EH (cell line): Measurements from ENCODE around the gene TSPAN3.
A peak's percentile ranks its signal among the peaks of the same experiment; 100 is the strongest.

ENCODE experiments used
- DNase-seq: peaks from one replicate; pipeline ENCODE4 v3.0.0-alpha.2; 2015; ENCODE audit warnings: low read depth

The TSPAN3 gene

DNA sequence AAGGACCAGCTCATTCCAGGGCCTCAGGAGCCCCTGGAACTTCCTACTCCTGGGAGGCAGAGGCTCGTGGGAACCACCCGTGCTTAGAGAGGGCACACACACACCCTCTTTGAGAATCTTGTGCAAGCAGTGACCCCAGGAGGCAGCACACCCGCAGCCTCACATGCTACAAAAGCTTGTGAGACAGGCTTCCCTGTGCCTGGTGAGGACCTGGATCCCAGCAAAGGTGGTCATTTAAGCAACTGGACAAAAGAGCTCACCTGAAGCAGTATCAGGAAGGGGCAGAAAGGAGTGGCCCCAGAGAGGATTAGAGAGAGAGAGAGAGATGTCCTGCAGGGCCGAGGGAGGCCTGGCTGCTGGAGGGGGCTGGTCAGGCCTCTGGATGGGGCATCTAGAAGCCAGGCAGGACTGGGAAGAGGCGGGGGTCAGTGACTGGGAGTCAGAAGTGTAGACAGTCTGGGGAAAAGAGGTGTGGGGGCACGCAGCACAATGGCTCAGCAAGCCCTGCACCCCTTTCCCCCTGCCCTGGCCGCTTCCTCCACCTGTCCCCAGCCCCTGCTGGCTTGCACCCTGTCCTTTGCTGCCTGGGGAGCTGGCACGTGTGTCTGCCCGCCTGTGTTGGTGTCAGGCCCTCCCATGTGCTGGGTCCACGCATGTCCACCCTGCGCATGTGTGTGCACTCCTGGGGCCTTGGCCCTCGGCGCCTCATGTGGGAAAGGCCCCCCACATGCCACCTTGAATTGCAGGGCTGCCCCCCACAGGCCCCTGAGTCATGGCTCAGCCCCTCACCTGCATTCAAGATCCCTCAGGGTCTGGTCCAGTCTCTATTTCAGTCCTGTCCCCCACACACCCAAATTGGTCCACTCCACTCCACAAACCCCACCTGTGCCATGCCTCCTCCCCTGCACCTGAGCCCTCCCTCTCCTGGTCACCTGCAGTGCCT, 36.9 kb downstream of the TSPAN3 start:
- DNase-seq, result peak; percentile 23

DNA sequence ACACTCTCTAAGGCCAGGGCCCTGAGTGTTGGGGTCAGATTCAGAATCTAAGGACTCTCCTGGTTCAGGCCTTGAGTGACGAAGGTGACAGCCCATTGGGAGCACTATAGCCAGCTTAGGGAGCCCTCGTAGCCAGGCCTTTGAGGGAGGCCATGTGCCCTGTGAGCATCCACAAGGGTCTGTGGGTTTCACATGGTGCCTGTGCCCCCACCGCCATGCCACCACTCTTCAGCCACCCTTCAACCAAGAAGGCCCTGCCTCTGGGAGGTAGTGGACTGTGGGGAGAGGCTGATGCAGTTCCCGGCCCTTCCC, 37.5 kb downstream of the TSPAN3 start:
- DNase-seq, result no peak

- DNase-seq, result no peak
Observed at GRCh38 chr15:77032647-77033416, 38.1 kb downstream of the TSPAN3 start.

DNA sequence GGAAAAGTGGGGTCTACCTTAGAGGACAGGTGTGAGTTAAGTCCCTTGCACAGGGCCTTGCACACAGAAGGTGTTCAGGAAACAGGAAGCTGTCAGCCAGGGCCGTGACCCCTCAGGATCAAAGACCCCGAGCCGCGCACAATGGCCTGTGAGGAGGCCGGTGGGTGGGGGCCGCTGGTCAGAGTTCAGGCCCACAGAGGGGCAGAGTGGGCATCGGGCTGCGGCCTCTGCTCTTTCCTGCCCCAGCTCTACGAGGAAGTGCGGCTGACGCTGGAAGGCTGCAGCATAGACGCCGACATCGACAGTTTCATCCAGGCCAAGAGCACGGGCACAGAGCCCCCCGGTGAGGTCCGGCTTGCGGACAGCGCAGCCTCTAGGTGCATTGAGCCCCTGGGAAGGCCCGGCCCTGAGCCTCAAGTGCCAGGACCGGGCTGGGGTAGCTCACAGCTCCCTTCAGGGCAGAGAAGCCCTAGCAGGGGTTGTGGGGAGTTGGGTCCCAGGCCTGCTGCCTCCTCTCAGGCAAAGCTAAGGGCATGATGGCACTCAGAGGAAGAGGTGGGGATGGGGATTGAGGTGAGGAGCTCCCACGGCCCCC, 38.8 kb downstream of the TSPAN3 start:
- no peak for DNase-seq

GRCh38 chr15:77031376-77032050, 39.4 kb downstream of the TSPAN3 start:
- no peak for DNase-seq

DNA sequence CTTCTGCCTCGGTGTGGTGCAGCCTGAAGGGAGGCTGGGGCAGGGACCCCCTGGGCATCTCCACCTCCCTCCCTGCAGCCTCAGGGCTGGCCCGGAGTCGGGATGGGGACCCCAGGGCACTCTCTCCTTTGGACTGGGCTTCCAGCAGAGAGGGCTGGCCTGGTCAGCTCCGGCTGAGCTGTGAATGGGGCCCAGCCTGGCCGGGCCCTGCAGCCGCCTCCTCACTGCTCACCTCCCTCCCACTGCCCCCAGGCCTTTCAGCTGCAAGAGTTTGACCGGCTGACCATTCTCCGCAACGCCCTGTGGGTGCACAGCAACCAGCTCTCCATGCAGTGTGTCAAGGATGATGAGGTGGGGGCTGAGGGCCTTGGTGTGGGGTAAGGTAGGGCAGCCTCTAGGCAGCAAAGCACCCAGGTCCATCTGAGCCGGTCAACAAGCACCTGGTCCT, 40.0 kb downstream of the TSPAN3 start:
- DNase-seq, result no peak

GRCh38 chr15:77030048-77030927, 40.6 kb downstream of the TSPAN3 start:
- no peak for DNase-seq

GRCh38 chr15:77029166-77030047, 41.5 kb downstream of the TSPAN3 start:
- DNase-seq, result no peak

- DNase-seq, result no peak
Observed at GRCh38 chr15:77028451-77029165, 42.3 kb downstream of the TSPAN3 start.

DNA sequence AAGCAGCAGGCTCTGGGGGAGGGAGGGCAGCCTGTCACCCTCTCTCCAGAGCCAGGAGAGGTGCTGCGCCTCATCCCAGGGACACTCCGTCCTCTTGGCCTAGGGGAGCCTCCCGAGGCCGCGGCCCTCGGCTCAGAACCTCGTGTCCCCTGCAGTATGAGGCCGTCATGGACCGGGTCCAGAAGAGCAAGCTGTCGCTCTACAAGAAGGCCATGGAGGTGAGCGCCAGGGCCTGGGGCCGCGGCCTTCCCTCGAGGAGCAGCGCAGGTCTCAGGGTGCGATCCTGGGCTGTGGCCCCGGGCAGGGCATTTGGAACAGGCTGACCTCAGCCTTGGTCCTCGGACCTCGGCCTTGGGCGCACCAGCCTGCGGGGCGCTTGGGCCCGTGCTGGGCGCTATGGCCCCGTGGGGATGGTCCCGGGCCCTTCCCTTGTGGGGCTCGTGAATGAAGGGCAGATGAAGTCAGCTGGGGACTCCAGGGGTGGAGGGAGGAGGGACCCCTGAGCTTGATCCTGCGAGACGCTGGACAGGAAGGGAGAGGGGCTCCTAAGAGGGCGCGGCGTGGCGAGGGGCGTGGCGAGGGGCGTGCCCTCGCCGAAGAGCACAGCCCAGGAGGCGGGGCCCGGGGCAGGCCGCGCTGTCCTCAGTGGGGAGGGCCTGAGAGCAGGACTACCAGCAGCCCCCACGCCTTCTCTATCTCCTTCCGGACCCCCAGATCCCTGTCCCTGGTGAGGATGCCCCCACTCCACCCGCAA, 43.0 kb downstream of the TSPAN3 start:
- no peak for DNase-seq

DNA sequence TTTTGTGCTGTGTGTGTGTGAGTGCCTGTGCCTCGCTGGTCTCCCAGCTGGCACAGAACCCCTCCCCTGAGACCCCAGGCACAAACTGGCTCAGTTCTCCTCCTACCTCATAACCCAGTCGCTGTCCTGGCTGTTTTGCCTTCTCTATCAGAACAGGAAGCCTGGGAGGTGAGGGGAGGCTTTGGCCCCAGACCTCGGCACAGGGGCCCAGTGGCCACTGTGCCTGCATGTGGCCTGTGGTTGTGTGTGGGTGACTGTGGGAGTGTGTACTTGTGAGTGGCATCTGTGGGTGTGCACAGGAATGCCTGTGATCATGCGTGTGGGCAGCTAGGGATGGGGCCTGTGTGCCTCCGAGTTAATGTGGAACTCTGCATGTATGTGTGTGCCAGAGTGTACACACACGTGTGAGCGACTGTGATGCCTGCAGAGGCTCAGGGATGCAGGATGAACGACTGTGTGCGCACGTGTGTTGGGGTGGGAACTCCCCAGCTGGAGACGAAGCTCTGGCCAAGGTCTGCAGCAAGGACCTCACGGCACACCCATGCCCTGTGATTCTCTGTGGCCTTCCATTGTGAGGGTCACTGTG, 43.7 kb downstream of the TSPAN3 start:
- no peak for DNase-seq

GRCh38 chr15:77026501-77027110, 44.3 kb downstream of the TSPAN3 start:
- DNase-seq, result no peak

GRCh38 chr15:77025941-77026411, 44.9 kb downstream of the TSPAN3 start:
- DNase-seq, result no peak

DNA sequence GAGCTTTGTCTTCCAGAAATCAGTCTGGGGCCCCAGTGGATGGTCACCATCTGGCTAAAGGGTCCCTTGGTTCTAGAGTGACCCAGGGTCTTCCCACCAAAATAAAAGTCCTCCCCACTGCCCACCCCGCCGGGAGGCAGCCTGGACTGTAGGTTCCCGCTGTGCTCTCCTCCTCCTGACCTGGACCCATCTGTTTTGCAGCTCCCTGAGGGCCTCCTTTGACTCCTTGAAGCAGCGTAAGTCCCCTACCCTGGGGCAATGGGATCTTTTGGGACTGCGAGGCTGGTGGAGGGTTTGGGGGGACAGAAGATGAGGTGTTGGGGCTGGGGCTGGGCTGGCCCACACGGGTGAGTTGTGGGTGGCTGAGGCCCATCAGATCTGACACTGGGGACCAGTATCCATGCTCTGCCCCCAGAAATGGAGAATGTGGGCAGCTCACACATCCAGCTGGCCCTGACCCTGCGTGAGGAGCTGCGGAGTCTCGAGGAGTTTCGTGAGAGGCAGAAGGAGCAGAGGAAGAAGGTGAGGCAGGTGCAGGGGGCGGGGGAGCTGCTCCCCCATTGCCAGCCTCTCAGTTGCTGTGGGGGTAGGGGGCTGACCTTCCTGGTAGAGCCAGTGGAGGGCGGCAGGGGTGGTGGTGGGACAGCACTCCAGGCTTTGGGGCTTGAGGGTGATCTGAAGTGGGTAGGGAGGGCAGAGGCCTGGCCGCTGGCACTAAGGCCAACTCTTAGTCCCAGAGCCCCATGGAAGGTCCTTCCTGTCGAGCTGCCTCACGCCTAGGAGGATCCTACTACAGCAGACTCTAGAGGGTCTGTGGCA, 45.6 kb downstream of the TSPAN3 start:
- no peak for DNase-seq

DNA sequence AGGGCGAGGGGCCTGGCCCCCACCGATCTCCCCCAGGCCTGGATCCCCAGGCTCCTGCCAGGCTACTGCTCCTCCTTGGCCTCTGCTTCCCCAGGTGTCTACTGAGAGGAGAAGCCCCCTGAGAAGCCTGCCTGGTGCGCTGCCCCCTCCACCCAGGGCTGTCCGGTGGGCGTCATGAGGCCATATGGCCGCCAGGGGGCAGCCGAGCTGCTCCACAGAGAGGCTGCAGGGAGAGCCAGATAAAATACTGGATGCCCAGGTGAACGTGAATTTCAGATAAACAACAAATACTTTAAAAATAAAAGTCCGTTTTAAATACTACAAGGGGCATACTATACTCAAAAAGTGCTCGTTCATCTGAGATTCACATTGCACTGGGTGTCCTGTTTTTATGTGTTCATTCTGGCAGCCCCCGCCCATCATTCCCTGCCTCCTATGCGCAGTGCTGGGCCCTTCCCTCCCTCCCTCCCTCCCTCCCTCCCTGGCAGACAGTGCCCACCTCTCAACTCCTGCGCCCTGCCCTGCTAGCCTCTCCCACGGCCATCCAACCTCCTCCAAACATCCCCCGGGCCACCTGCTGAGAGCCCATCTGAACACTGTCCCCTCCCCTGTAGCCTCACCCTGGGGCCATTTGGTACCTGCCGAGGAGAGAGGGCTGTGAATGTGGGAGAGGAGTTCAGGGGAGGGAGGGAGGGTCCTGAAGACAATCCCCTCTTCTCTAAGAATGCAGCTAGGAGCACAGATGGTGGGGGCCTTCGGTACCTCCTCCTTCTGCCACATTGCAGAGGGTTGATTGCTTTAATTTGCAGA, 46.4 kb downstream of the TSPAN3 start:
- DNase-seq, result peak; percentile 53
